Measurements from ENCODE around the gene NFATC1.

Gene NFATC1

DNA sequence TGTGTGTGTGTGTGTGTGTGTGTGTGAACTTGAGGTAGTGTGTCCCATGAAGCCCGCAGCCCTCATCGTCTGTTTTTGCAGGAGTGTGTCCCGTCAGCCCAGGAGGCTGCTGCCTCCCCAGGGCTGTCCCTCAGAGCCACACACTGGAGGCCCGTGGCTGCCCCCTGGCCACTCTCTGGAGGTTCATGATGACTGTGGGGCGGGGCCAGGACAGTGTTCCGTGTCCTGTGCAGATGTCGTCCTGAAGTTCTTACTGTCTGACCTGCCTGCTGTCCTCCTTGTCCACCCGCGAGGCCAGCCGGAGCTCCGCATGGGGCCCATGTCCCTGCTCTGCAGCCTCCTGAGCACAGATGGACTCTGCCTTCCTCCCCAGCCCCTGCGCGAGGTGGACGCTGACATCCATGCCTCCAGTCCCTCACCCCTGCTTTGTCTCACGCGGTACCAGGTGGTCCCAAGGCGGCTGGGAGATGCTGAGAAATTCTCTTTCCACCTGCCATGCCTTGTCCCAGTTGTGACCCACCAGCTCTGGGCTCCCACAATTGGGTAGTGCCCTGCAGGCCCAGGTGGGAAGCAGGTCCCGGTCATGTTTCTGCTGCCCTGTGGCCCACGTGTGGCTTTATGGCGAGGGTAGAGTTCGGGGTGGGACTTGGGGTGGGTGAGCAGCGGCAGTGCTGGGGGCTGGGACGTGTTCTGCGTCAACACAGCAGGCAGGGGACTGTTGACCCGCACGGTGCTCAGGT is 92.8 kb downstream of the NFATC1 start:
- no peak overlapping the region for H3K4me3 ChIP-seq (replicated peaks; ENCODE audit: low read depth, low read length)
- no peak for DNase-seq (ENCODE audit: extremely low read depth, low read depth)
- TF ChIP-seq, protein P1, sequence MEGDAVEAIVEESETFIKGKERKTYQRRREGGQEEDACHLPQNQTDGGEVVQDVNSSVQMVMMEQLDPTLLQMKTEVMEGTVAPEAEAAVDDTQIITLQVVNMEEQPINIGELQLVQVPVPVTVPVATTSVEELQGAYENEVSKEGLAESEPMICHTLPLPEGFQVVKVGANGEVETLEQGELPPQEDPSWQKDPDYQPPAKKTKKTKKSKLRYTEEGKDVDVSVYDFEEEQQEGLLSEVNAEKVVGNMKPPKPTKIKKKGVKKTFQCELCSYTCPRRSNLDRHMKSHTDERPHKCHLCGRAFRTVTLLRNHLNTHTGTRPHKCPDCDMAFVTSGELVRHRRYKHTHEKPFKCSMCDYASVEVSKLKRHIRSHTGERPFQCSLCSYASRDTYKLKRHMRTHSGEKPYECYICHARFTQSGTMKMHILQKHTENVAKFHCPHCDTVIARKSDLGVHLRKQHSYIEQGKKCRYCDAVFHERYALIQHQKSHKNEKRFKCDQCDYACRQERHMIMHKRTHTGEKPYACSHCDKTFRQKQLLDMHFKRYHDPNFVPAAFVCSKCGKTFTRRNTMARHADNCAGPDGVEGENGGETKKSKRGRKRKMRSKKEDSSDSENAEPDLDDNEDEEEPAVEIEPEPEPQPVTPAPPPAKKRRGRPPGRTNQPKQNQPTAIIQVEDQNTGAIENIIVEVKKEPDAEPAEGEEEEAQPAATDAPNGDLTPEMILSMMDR (IDR thresholded peaks at IDR 0.05; ENCODE audit: low read depth, low read length, missing control alignments): no peak

DNA sequence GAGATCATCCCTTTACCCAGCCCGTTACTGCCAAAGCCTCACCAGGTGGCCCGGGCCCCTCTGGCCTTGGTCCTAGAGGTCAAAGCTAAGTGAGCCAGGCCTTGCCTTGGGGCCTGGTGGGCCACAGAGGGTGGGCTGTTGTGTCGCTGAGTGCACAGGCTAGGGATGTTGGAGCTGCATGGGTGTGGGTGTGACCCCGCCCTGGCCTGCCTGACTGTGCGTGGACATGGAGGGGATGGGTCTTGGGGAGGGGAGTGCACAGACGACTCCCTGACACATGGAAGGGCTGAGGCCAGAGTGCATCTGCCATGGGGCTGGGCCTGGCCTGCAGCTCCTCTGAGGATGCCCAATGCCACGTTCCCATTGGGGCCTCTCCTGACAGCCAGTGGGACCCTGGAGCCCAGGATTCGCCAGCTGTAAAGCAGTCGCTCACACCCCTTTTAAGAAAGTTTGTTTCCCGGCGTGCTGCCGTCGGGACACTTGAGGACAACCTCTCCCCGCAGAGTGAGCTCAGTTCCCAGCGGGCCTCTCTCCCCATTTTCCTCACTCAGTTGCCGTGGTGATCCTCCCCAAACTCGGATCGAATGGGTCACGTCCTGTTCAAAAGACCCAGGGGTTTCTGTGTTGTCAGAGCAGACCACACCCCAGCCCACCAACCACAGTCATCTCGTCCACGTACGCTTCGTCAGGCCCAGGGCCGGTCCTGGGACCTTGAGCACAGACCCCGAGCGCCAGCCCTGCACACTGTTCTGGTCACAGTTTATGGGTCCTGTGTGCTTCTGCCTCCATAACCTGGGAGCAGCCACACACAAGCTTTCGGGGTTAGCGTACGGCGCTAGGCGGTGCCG is 93.5 kb downstream of the NFATC1 start:
- DNase-seq (ENCODE audit: extremely low read depth, low read depth): no peak
- H3K4me3 ChIP-seq (replicated peaks; ENCODE audit: low read depth, low read length): no peak overlapping the region
- TF ChIP-seq, protein P1 (IDR thresholded peaks at IDR 0.05; ENCODE audit: low read depth, low read length, missing control alignments): no peak

DNA sequence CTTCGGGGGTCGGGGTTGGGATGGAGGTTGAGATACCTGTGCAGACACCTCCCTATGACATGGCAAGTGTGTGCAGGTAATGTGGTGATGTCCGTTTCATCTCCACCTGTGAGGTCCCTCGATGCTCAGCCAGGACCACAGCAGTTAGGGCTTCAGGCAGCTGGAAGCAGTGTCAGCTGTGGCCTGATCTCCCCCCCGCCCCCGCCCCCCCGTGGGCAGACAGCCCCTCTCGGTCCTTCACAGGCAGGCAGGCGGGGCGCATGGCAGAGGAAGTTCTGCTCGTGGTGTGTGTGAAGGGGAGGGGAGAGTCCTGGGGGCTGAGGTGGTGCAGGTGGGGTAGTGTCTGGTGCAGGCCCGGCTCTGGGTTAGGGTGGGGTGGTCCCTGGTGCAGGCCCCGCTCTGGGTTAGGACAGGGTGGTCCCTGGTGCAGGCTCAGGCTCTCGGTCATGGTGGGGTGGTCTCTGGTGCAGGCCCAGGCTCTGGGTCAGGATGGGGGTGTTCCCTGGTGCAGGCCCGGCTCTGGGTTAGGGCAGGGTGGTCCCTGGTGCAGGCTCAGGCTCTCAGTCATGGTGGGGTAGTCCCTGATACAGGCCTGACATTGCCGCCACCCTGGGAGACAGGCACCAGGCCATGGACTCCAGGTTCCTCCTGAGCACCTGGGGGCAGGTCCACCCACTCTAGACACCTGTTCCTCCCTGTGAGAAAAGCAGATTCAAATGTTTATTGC is 94.3 kb downstream of the NFATC1 start:
- H3K4me3 ChIP-seq (replicated peaks; ENCODE audit: low read depth, low read length): no peak overlapping the region
- DNase-seq (ENCODE audit: extremely low read depth, low read depth): no peak
- TF ChIP-seq, protein P1 (IDR thresholded peaks at IDR 0.05; ENCODE audit: low read depth, low read length, missing control alignments): no peak

DNA sequence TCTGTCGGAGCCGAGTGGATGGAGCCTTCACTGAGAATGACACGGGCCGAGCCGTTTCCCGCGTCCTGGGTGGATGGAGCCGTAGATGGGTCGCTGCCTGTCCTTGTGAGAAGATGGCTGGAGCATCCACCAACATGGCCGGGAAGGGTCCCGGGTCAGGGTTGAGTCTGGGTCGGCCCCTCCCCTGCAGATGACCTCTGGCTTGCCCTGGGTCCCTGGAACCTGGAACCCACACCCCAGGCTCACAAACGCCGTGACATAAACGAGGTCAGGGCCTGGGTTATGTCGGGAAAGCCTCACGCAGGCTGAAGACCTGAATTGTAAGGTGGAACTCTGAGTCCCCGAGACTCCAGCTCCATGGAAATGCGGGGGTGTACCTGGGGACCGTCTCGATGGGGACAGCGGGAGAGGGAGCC is 94.9 kb downstream of the NFATC1 start:
- no peak overlapping the region for H3K4me3 ChIP-seq (replicated peaks; ENCODE audit: low read depth, low read length)
- TF ChIP-seq, protein P1 (IDR thresholded peaks at IDR 0.05; ENCODE audit: low read depth, low read length, missing control alignments): no peak
- no peak for DNase-seq (ENCODE audit: extremely low read depth, low read depth)

DNA sequence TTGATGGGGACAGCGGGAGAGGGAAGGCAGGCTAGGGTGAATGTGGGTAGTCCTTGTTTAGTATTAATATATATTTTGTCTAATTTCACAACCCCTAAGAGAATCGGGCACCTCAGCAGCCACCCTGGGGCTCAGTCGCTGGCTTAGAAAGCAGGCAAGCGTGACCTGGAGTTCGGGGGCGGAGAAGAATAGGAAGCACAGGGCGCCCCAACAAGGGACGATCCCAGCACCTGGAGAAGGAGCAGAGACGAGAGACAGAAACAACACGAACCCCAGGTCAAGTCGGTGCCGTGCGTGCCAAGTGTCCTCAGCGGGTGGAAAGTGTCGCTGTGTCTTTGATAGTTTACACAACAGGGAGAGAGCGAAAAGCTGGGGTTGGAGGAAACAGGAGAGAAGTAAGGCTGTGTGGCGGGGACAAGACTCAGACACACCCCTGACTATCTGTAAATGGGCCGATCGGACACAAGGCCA is 95.4 kb downstream of the NFATC1 start:
- no peak overlapping the region for H3K4me3 ChIP-seq (replicated peaks; ENCODE audit: low read depth, low read length)
- DNase-seq (ENCODE audit: extremely low read depth, low read depth): no peak
- TF ChIP-seq, protein P1 (IDR thresholded peaks at IDR 0.05; ENCODE audit: low read depth, low read length, missing control alignments): no peak

DNA sequence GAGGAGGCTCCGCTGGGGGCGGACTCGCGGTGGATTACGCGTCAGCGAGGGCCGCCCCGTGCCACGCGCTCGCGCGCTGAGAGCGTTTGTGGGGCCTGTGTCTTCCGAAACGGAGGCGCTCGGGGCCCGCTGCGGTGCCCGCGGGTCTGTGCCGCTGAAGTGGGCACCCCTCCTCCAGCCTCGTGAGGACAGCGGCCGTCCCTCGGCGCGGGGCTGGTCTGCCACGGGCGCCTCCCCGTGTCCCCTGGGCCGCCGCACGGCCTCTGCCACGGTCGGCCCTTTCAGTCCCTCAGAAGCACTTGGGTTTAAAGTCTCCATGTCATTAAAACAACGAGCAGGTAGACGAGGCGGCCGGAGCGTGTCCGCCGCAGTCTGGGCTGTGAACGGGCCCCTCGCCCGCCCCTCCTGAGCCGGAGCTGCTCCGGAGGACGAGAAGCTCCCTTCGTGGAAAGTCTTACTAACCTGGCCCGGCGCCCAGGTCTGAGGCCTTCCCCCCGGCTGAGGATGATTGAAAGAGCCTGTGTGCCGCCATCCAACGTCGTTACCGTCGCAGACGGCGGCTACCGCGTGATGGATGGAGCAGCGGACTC is 97.6 kb downstream of the NFATC1 start:
- H3K4me3 ChIP-seq (replicated peaks; ENCODE audit: low read depth, low read length): no peak overlapping the region
- TF ChIP-seq, protein P1 (IDR thresholded peaks at IDR 0.05; ENCODE audit: low read depth, low read length, missing control alignments): no peak
- DNase-seq (ENCODE audit: extremely low read depth, low read depth): no peak

All from HFF-Myc (cell line).